ENCODE measurements around the gene OR1A2. TPM values are rescaled to one million over a fixed set of nuclear protein-coding genes. Genes with fewer than 3 reads are reported as not detected.
"Not testable (repeated sequence)": the region's sequence is repeated elsewhere in the genome, so short reads cannot be mapped to it uniquely, and the experiment has no call there.

Gene OR1A2
- total RNA-seq, 1 donor from 2014 or later, result not detected

GRCh38 chr17:3208484-3208883 is 11.2 kb downstream of the OR1A2 start:
- intact Hi-C loops (cut with micrococcal nuclease), result no loop called here
- H3K9me3 ChIP-seq (replicated peaks), result peaks cover 11% of the 10 kb centered on the region

GRCh38 chr17:3213001-3213400 is 15.7 kb downstream of the OR1A2 start:
- intact Hi-C loops (cut with micrococcal nuclease), result no loop called here
- H3K36me3 ChIP-seq, result no peaks in the 10 kb centered on the region
- peaks cover 29% of the 10 kb centered on the region for H3K27me3 ChIP-seq (ENCODE audit: low read depth)
- H3K4me1 ChIP-seq, result no peaks in the 10 kb centered on the region
- DNase-seq, result no peak
- H3K9me3 ChIP-seq (replicated peaks), result peaks cover 15% of the 10 kb centered on the region
- TF ChIP-seq, protein P1, sequence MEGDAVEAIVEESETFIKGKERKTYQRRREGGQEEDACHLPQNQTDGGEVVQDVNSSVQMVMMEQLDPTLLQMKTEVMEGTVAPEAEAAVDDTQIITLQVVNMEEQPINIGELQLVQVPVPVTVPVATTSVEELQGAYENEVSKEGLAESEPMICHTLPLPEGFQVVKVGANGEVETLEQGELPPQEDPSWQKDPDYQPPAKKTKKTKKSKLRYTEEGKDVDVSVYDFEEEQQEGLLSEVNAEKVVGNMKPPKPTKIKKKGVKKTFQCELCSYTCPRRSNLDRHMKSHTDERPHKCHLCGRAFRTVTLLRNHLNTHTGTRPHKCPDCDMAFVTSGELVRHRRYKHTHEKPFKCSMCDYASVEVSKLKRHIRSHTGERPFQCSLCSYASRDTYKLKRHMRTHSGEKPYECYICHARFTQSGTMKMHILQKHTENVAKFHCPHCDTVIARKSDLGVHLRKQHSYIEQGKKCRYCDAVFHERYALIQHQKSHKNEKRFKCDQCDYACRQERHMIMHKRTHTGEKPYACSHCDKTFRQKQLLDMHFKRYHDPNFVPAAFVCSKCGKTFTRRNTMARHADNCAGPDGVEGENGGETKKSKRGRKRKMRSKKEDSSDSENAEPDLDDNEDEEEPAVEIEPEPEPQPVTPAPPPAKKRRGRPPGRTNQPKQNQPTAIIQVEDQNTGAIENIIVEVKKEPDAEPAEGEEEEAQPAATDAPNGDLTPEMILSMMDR (IDR thresholded peaks at IDR 0.05; ENCODE audit: borderline replicate concordance), result no peak
- no peak overlapping the region for H3K27ac ChIP-seq (replicated peaks)
- H3K4me3 ChIP-seq, result no peak overlapping the region

More at GRCh38 chr17:3208484-3208883, 11.2 kb downstream of the OR1A2 start:
- no peak for DNase-seq
- H3K27me3 ChIP-seq (ENCODE audit: low read depth), result peaks cover 9% of the 10 kb centered on the region
- no peak overlapping the region for H3K4me3 ChIP-seq
- H3K36me3 ChIP-seq, result no peaks in the 10 kb centered on the region
- no peaks in the 10 kb centered on the region for H3K4me1 ChIP-seq
- TF ChIP-seq, protein P1 (IDR thresholded peaks at IDR 0.05; ENCODE audit: borderline replicate concordance), result no peak
- H3K27ac ChIP-seq (replicated peaks), result no peak overlapping the region

GRCh38 chr17:3213587-3213986 is 16.3 kb downstream of the OR1A2 start:
- intact Hi-C loops (cut with micrococcal nuclease), result no loop called here
- peaks cover 29% of the 10 kb centered on the region for H3K27me3 ChIP-seq (ENCODE audit: low read depth)
- H3K9me3 ChIP-seq (replicated peaks), result peaks cover 21% of the 10 kb centered on the region
- TF ChIP-seq, protein P1 (IDR thresholded peaks at IDR 0.05; ENCODE audit: borderline replicate concordance), result no peak
- no peaks in the 10 kb centered on the region for H3K4me1 ChIP-seq
- no peak overlapping the region for H3K4me3 ChIP-seq
- H3K36me3 ChIP-seq, result no peaks in the 10 kb centered on the region
- H3K27ac ChIP-seq (replicated peaks), result no peak overlapping the region
- no peak for DNase-seq

DNA sequence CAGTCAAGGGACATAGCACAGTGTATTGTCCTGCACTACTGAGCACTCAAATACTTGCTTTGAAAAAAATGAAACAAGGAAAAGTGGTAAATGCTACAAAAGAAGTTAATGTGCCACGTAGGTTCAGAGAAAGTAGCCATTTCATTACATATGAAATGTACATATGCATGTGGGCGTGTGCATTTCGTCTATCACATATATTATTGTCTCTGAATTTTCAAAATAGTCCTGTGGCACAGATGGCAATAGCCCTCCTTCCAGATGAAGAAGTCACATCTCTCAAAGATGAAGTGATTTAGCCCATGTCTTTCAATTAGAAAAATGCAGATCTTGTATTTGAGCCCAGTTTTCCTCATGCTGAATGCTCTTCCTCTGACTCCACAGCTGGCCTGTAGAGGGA is 22.7 kb downstream of the OR1A2 start:
- H3K9me3 ChIP-seq (replicated peaks), result peaks cover 21% of the 10 kb centered on the region
- H3K36me3 ChIP-seq; H3K27ac ChIP-seq (replicated peaks); H3K4me3 ChIP-seq; intact Hi-C loops (cut with micrococcal nuclease); H3K4me1 ChIP-seq; DNase-seq: not testable (repeated sequence)
- peaks cover 12% of the 10 kb centered on the region for H3K27me3 ChIP-seq (ENCODE audit: low read depth)

GRCh38 chr17:3221850-3222249 is 24.5 kb downstream of the OR1A2 start:
- TF ChIP-seq, protein P1 (IDR thresholded peaks at IDR 0.05; ENCODE audit: borderline replicate concordance), result no peak
- no peak overlapping the region for H3K4me3 ChIP-seq
- H3K27me3 ChIP-seq (ENCODE audit: low read depth), result no peaks in the 10 kb centered on the region
- no peaks in the 10 kb centered on the region for H3K4me1 ChIP-seq
- H3K27ac ChIP-seq (replicated peaks), result no peak overlapping the region
- no peaks in the 10 kb centered on the region for H3K36me3 ChIP-seq
- H3K9me3 ChIP-seq (replicated peaks), result peaks cover 17% of the 10 kb centered on the region
- DNase-seq, result no peak
- intact Hi-C loops (cut with micrococcal nuclease), result no loop called here

- no peaks in the 10 kb centered on the region for H3K27me3 ChIP-seq (ENCODE audit: low read depth)
- TF ChIP-seq, protein P1 (IDR thresholded peaks at IDR 0.05; ENCODE audit: borderline replicate concordance), result no peak
- DNase-seq, result no peak
- intact Hi-C loops (cut with micrococcal nuclease), result no loop called here
- no peak overlapping the region for H3K27ac ChIP-seq (replicated peaks)
- no peaks in the 10 kb centered on the region for H3K36me3 ChIP-seq
- peaks cover 11% of the 10 kb centered on the region for H3K9me3 ChIP-seq (replicated peaks)
- no peaks in the 10 kb centered on the region for H3K4me1 ChIP-seq
- no peak overlapping the region for H3K4me3 ChIP-seq
Measured at GRCh38 chr17:3222505-3222904, 25.2 kb downstream of the OR1A2 start.

GRCh38 chr17:3224721-3225352 is 27.5 kb downstream of the OR1A2 start:
- H3K9me3 ChIP-seq (replicated peaks); H3K36me3 ChIP-seq; H3K4me1 ChIP-seq; H3K27me3 ChIP-seq (ENCODE audit: low read depth); intact Hi-C loops (cut with micrococcal nuclease); H3K4me3 ChIP-seq; DNase-seq; H3K27ac ChIP-seq (replicated peaks): not testable (repeated sequence)

- H3K9me3 ChIP-seq (replicated peaks); H3K27me3 ChIP-seq (ENCODE audit: low read depth); intact Hi-C loops (cut with micrococcal nuclease); H3K36me3 ChIP-seq; H3K4me3 ChIP-seq; DNase-seq; H3K27ac ChIP-seq (replicated peaks); H3K4me1 ChIP-seq: not testable (repeated sequence)
Measured at GRCh38 chr17:3232300-3232699, 35.0 kb downstream of the OR1A2 start.

DNA sequence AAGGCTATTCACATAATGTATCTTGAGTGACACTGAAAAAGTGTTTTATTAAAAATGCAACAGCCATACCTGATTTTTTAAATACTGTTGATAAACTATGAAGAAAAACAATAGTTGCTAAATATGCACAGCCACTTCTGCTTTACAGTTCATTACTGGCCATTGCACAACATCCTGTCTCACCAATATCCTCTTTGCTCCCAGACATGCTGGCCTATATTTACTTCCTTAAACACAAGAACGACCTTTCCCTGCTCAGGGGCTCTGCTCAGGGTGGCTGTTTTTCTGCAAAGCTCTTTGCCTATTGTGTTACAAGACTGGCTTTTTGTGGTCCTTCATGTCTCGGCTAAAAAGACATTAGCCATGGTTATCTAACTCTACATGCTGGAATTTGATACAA is 41.4 kb downstream of the OR1A2 start:
- H3K27me3 ChIP-seq (ENCODE audit: low read depth); DNase-seq; H3K27ac ChIP-seq (replicated peaks); H3K4me1 ChIP-seq; H3K36me3 ChIP-seq; H3K9me3 ChIP-seq (replicated peaks); intact Hi-C loops (cut with micrococcal nuclease); H3K4me3 ChIP-seq: not testable (repeated sequence)
